HG03342 (cell line): ENCODE measurements around the gene RALGPS1.

Experiments
- ATAC-seq: cut with Tn5 transposase; IDR thresholded peaks from one replicate; pipeline ENCODE4 v1.9.1; 2021; ENCODE audit warnings: mild to moderate bottlenecking, moderate library complexity; ENCODE audit not compliant: unreplicated experiment

RALGPS1 gene

GRCh38 chr9:127214421-127215267 lies 300.1 kb downstream of the RALGPS1 start:
- ATAC-seq, result no peak

- ATAC-seq, result no peak
These were observed 301.0 kb downstream of the RALGPS1 start for GRCh38 chr9:127215268-127216209.

- no peak for ATAC-seq
These were observed 301.8 kb downstream of the RALGPS1 start for GRCh38 chr9:127216210-127216887.

GRCh38 chr9:127216888-127217217 lies 302.3 kb downstream of the RALGPS1 start:
- no peak for ATAC-seq

- no peak for ATAC-seq
These were observed 304.2 kb downstream of the RALGPS1 start for GRCh38 chr9:127218818-127219217.

- no peak for ATAC-seq
These were observed 304.9 kb downstream of the RALGPS1 start for GRCh38 chr9:127219520-127219919.

- no peak for ATAC-seq
These were observed 307.1 kb downstream of the RALGPS1 start for GRCh38 chr9:127221695-127222094.

GRCh38 chr9:127222388-127223095 lies 308.0 kb downstream of the RALGPS1 start:
- ATAC-seq, result no peak

GRCh38 chr9:127223266-127223665 lies 308.7 kb downstream of the RALGPS1 start:
- no peak for ATAC-seq

- no peak for ATAC-seq
These were observed 309.2 kb downstream of the RALGPS1 start for GRCh38 chr9:127223810-127224177.

- peak; percentile 55 for ATAC-seq
These were observed 309.7 kb downstream of the RALGPS1 start for GRCh38 chr9:127224178-127224882.

GRCh38 chr9:127224883-127225739 lies 310.5 kb downstream of the RALGPS1 start:
- peak; percentile 39 for ATAC-seq

GRCh38 chr9:127225801-127226625 lies 311.4 kb downstream of the RALGPS1 start:
- ATAC-seq, result no peak

GRCh38 chr9:127229691-127230417 lies 315.3 kb downstream of the RALGPS1 start:
- ATAC-seq, result no peak

GRCh38 chr9:127231666-127232065 lies 317.1 kb downstream of the RALGPS1 start:
- ATAC-seq, result no peak

- ATAC-seq, result no peak
These were observed 318.4 kb downstream of the RALGPS1 start for GRCh38 chr9:127232833-127233549.

- ATAC-seq, result no peak
These were observed 319.0 kb downstream of the RALGPS1 start for GRCh38 chr9:127233550-127233949.
